Testis (tissue), 2 donors: ENCODE data around the gene GMPR.

ENCODE experiments used
- POLR2A ChIP-seq: fragments of 450-650 bp; IDR thresholded peaks from one replicate; pipeline ENCODE4 v1.6.1; 2017; ENCODE audit warnings: antibody characterized with exemption, mild to moderate bottlenecking, moderate library complexity
- TF ChIP-seq, protein P1 (sequence below), 3 experiments: fragments of 450-650 bp in 2 of 3; fragments of 200-600 bp in 1 of 3; sonication (generic) in 1 of 3; IDR thresholded peaks; one replicate each; pipeline ENCODE4 v1.5.1; 2016 to 2019; ENCODE audit warnings: antibody characterized with exemption in 3 of 3, mild to moderate bottlenecking in 2 of 3, moderate library complexity in 1 of 3

DNA sequence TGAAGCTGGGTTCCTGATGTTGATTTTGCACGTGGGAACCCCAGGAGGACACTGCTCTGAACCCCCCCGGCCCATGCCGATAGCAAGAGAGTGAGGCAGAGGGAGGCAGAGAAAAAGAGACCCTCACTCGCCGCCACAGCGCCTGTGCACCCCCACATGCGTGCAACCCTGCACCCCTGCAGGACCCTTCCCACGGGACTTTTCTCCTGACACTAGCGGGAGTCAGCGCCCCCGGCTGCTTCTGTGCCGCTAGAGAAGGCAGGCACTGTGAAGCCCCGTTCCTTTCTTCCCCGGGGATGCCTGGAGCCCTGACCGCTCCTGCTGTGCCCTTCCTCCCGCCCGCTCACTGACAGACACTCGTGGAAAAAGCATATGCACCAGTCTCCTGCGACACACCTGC is 67.4 kb downstream of the GMPR start:
- TF ChIP-seq, protein P1, sequence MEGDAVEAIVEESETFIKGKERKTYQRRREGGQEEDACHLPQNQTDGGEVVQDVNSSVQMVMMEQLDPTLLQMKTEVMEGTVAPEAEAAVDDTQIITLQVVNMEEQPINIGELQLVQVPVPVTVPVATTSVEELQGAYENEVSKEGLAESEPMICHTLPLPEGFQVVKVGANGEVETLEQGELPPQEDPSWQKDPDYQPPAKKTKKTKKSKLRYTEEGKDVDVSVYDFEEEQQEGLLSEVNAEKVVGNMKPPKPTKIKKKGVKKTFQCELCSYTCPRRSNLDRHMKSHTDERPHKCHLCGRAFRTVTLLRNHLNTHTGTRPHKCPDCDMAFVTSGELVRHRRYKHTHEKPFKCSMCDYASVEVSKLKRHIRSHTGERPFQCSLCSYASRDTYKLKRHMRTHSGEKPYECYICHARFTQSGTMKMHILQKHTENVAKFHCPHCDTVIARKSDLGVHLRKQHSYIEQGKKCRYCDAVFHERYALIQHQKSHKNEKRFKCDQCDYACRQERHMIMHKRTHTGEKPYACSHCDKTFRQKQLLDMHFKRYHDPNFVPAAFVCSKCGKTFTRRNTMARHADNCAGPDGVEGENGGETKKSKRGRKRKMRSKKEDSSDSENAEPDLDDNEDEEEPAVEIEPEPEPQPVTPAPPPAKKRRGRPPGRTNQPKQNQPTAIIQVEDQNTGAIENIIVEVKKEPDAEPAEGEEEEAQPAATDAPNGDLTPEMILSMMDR (IDR thresholded peaks at IDR 0.05) = no peak
- TF ChIP-seq POLR2A = no peak
